ENCODE results near the gene STEAP1B.

Gene STEAP1B

GRCh38 chr7:22427104-22427503 is 72.9 kb downstream of the STEAP1B start:
- no peak for DNase-seq

DNA sequence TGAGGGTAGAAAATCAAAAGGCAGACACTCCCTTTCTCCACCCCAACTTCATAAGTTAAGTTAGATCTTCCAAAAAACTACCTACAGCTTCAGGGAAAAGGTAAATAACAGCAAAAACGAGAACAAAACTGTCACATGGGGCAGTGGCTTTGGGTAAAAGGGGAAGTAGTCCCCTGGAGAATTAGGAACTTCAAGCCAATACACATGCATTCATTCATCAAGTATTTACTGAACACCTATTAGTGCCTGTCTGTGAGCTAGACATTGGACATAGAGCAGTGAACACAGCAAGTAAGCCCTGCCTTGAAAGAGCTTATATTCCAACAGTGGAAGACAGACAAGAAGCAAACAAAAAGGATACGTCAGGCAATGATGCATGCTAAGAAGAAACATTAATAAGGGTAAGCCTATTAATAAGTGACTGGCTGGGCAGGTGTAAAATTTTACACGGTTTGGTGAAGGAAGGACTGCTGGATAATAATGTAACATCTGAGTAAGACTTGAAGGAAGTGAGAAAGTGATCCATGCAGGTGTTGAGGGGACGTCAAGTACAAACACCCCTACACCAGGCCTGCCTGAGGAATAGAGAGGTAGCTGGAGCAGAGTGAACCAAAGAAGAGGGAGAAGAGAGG is 73.4 kb downstream of the STEAP1B start:
- DNase-seq, result no peak

- no peak for DNase-seq
Measured at GRCh38 chr7:22425361-22425760, 74.6 kb downstream of the STEAP1B start.

DNA sequence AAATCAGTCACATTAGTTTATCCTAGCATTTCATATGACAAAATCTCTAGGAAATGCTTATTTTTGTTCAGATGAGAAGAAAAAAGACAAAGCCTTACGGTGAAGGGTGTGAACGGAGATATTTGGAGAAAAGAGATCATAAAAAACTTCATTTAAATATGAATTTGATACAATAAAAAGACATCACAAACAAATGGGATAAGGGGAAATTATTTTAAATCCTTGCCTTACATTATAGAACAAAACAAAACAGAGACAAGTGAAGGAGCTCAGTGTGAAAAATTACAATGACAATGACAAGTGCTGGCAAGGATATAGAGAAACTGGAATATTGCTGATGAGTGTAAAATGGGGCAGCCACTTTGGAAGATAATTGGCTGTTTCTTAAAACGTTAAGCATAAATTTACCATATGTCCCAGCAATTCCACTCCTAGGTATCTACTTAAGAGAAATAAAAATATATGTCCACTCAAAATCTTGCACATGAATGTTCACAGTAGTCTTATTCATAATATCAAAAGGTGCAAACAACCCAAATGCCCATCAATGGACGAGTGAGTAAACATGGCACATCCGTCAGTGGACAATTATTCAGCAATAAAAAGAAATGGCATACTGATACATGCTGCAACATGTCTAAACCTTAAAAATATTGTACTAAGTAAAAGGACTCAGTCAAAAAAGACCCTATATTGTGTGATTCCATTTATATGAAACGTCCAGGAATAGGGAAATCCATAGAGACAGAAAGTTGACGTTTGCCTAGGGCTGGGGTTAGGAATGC is 77.0 kb downstream of the STEAP1B start:
- DNase-seq, result no peak

DNA sequence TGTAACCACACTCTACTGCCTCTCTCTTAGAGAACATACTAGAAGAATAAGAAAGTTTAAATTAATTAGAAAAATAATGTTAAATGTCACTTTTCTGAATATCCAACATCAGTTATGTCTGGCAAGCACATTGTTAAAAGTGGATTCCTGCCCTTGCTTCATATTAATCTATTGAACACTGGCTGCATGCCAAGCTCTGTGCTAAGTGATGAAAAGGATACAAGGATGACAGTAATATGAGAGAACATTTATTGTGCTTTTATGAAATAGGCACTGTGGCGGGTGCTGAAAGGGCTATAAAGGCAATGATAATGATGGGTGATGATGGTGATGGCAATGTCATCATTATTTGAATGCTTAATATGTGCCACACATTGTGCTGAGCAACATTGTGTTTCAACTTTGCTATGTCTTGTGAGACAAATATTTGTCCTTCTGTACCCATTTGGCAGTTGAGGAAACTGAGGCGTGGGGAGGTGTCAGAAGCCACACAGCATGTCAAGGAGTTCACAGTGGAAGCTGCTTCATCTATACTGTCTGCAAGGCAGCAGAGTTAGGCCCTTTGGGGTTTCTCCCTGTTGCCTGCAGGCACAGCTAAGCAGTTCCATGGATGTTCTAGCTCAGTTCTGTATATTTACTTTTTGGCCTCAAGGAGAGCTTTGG is 78.9 kb downstream of the STEAP1B start:
- no peak for DNase-seq

- DNase-seq, result no peak
Measured at GRCh38 chr7:22420008-22420407, 80.0 kb downstream of the STEAP1B start.

- DNase-seq, result no peak
Measured at GRCh38 chr7:22419488-22419887, 80.5 kb downstream of the STEAP1B start.

- no peak for DNase-seq
Measured at GRCh38 chr7:22418251-22419046, 81.5 kb downstream of the STEAP1B start.

DNA sequence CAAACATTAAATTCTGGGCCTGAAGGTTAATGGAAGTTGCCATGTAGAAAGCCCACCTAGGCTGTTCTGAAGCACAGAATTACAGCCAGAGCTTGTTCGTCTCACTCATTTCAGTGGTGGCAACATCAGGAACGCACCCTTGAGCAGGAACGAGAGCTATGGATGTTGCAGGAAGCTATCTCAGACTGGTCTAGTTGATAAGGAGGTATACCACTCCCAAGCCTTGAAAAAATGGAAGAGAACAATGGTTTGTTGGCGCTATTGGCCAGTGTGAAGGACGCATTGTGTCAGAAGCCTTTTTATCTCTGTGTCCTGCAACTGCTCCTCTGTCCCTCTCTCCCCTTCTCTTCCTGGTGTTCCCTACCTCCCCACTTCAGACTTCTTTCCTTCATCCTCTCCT is 82.1 kb downstream of the STEAP1B start:
- DNase-seq, result no peak

- no peak for DNase-seq
Measured at GRCh38 chr7:22417349-22417748, 82.6 kb downstream of the STEAP1B start.

GRCh38 chr7:22414424-22414823 is 85.6 kb downstream of the STEAP1B start:
- DNase-seq, result no peak

GRCh38 chr7:22413211-22413610 is 86.8 kb downstream of the STEAP1B start:
- DNase-seq, result no peak

GRCh38 chr7:22411977-22412693 is 87.9 kb downstream of the STEAP1B start:
- no peak for DNase-seq

- no peak for DNase-seq
Measured at GRCh38 chr7:22406715-22407114, 93.3 kb downstream of the STEAP1B start.

DNA sequence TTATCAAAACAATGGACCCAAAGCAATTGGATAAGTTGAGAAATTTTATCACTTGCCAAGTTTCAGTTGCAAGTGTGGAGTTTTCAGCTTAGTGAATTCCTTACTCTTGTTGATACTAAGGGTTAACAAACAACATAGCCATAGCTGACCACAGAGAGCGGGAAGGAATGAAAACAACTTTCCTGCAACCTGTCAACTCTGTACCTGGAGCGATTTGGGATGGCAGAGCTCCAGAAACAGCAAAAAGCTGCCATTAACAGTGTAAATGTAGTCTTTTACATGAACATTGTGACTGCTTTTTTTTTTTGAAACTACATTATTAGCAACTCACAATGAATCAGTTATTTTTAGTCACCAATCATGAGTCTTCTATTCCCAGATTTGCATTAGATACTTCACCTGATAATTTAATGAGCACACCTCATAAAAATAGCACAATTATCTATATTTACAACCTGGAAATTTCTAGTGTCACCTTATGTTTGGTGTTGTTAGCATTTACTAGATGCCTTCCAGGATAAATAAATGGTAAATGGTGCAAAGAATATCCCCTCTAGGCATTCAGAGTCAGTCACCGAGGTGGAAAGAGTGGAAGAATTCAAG is 95.5 kb downstream of the STEAP1B start:
- no peak for DNase-seq

DNA sequence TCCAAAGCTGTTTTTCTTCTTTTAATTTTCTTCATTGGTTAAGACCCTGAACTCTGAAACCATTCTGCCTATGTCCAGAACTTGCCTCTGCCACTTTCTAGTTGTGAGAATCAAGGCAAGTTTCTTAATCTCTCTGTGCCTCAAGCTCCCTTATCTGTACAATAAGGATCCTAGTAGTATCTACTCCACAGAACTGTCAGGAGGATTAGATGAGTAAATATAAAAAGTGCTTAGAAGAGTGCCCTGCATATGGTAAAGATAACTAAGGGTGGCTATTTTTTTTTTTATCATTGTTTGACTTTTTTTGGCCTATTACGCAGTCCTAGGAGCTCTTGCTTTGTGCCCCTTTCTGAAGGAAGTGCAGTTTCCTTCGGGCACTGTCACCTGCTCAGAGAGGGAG is 96.6 kb downstream of the STEAP1B start:
- DNase-seq, result no peak

DNA sequence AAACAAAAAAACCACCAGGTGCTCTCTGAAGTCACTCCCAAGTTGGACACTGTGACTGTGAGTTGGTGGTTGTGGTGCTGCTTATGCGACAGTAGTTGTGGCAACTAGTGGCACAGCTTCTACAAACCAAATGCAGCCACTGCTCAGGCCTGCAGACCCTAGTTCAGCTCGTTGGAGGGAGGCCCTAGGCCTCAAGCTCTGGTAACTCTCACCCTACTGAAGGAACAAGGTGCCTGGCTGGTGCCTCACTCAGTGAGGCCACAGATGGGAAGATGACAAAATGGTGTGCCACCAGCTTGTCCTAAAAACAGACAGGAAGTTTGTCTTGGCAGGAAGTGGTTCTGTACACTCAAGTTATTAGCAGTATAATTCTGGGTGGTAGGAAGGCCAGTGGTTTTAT is 97.7 kb downstream of the STEAP1B start:
- DNase-seq, result peak; percentile 11

- DNase-seq, result no peak
Measured at GRCh38 chr7:22400936-22401553, 98.9 kb downstream of the STEAP1B start.

DNA sequence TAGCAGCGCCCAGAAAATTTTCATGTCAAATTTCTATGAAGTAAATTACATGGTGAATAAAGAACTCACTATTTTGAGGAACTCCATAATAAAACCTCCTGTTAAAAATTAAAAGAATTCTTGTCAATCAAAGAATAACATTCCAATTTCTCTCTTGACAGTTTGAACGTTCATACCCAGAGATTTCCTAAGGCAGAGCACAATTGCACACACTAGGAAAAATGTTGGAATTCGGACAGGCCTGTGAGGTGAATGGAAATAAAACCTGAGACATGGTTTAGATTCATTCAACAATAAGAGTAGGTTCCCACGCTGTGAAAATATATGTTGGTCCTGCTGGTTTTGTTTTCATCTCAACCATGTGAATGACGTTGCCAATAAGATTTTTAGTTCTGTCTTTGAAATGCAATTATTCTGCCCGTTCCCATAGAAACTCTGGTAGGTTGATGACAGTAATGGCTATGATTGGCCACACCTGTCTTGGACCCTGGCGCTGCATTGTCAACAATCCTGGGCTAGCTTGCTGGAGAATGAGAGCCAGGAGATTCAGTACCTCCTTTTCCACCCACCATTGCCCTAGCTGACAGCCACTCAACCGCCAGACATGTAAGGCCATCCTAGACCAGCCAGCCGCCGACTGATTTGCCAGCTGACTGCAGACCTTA is 99.7 kb downstream of the STEAP1B start:
- DNase-seq, result no peak

GRCh38 chr7:22399546-22399945 is 100.4 kb downstream of the STEAP1B start:
- DNase-seq, result no peak

DNA sequence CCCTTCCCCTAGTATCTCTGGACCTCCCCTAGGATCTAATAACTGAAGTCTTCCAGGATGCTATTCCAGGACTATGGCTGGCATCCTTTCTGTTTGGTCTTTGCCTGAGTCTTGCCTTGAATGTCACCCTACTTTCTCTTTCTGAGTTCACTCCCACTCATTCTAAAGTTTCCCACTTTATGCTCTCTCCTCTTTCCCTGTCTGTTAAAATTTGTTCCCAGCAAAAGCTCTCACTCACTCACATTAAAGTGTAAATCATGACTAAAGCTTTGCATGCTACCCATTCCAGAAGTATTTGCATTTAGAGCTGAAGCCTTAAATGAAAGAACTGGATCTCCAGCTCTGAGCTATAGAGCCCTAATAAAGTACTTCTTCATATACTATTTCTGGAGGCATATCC is 100.9 kb downstream of the STEAP1B start:
- no peak for DNase-seq

Measured in CD4-positive, alpha-beta T cell treated with Interleukin-17A for 1 hour (primary cell).